HepG2 (cell line): ENCODE data around the gene UBR3. TPM values are rescaled to one million over a fixed set of nuclear protein-coding genes. Genes with fewer than 3 reads are reported as not detected.
A peak's percentile ranks its signal among the peaks of the same experiment; 100 is the strongest.

Experiments
- ASH2L ChIP-seq: fragments of 300-600, 200-600 bp; sonication (generic); IDR thresholded peaks from 2 replicates; pipeline ENCODE4 v1.7.0; 2017; ENCODE audit warnings: low read depth, mild to moderate bottlenecking, moderate library complexity, mixed read lengths, low read length; ENCODE audit not compliant: insufficient read length
- GATAD1 ChIP-seq: IDR thresholded peaks from 2 replicates; pipeline ENCODE4 v1.6.1; 2016; ENCODE audit warnings: missing genetic modification reagents, missing compliant biosample characterization
- HOXA5 ChIP-seq: sonication (generic); formaldehyde crosslinking; IDR thresholded peaks from 2 replicates; pipeline ENCODE4 v1.4.0; 2020; ENCODE audit warnings: missing genetic modification reagents
- JARID2 ChIP-seq: sonication (generic); formaldehyde crosslinking; IDR thresholded peaks from 2 replicates; pipeline ENCODE4 v1.8.1; 2023; ENCODE audit warnings: missing genetic modification reagents, inconsistent platforms; ENCODE audit not compliant: insufficient replicate concordance
- MAFG ChIP-seq: sonication (generic); formaldehyde crosslinking; IDR thresholded peaks from 2 replicates; pipeline ENCODE4 v1.5.1; 2020; ENCODE audit warnings: mild to moderate bottlenecking, missing genetic modification reagents
- MIER2 ChIP-seq: IDR thresholded peaks from 2 replicates; pipeline ENCODE4 v1.6.1; 2016; ENCODE audit warnings: missing biosample characterization, missing genetic modification reagents
- PHF5A ChIP-seq: IDR thresholded peaks from one replicate; pipeline ENCODE4 v1.6.1; 2018; ENCODE audit warnings: low read depth, missing genetic modification reagents; ENCODE audit not compliant: unreplicated experiment
- RBAK ChIP-seq: sonication (generic); formaldehyde crosslinking; IDR thresholded peaks from 2 replicates; pipeline ENCODE4 v1.5.1; 2020; ENCODE audit warnings: mild to moderate bottlenecking, missing genetic modification reagents
- REXO4 ChIP-seq: sonication (generic); formaldehyde crosslinking; IDR thresholded peaks from 2 replicates; pipeline ENCODE4 v1.8.0; 2022; ENCODE audit warnings: missing genetic modification reagents, mild to moderate bottlenecking, borderline replicate concordance
- RNF2 ChIP-seq: fragments of 450-650 bp; conservative IDR thresholded peaks from 2 replicates; pipeline ENCODE4 v1.6.1; 2016; ENCODE audit warnings: low read depth
- SNAI1 ChIP-seq: sonication (generic); formaldehyde crosslinking; IDR thresholded peaks from 2 replicates; pipeline ENCODE4 v1.5.0; 2020; ENCODE audit warnings: mild to moderate bottlenecking, missing genetic modification reagents, borderline replicate concordance
- SNRNP70 ChIP-seq: fragments of 200-400 bp; formaldehyde crosslinking; IDR thresholded peaks from 2 replicates; pipeline ENCODE4 v1.6.1; 2017; ENCODE audit warnings: mild to moderate bottlenecking, low read depth, low read length, moderate library complexity
- ZFP36L1 ChIP-seq: sonication (generic); formaldehyde crosslinking; IDR thresholded peaks from 2 replicates; pipeline ENCODE4 v1.8.0; 2022; ENCODE audit warnings: mild to moderate bottlenecking, missing genetic modification reagents, moderate library complexity
- ZNF24 ChIP-seq: fragments of 450-650 bp; IDR thresholded peaks from 2 replicates; pipeline ENCODE4 v1.6.1; 2017; ENCODE audit warnings: antibody characterized with exemption, mild to moderate bottlenecking
- ZNF3 ChIP-seq: IDR thresholded peaks from 2 replicates; pipeline ENCODE4 v1.7.0; 2017; ENCODE audit warnings: inconsistent platforms
- ZNF367 ChIP-seq: sonication (generic); formaldehyde crosslinking; IDR thresholded peaks from 2 replicates; pipeline ENCODE4 v1.4.0; 2020; ENCODE audit warnings: missing genetic modification reagents, borderline replicate concordance
- ZNF562 ChIP-seq: sonication (generic); formaldehyde crosslinking; IDR thresholded peaks from 2 replicates; pipeline ENCODE4 v1.8.0; 2022; ENCODE audit warnings: missing genetic modification reagents, borderline replicate concordance
- polyA plus RNA-seq, 8 experiments: library from polyadenylated mRNA; depleted of rRNA in 3 of 8; stranded (reverse) in 7 of 8; unstranded in 1 of 8; fragments of >200 nt; fragmentation: Illumina TruSeq in 4 of 8; extraction: Trizol in 4 of 8; gene quantifications; 2 replicates each; pipeline versions ENCODE4 v1.2.1 to v1.2.3, GENCODE V29; 2011 to 2016; ENCODE audit warnings: low read depth in 4 of 8, missing spikeins in 1 of 8, mixed read lengths in 1 of 8; ENCODE audit not compliant: insufficient read depth in 1 of 8
- total RNA-seq, 5 experiments: library from RNA; depleted of rRNA; stranded (reverse); fragments of >200 nt; fragmentation: Illumina TruSeq; extraction: Trizol; gene quantifications; 2 replicates each; pipeline ENCODE4 v1.2.3, GENCODE V29; 2016; ENCODE audit warnings: low read depth in 1 of 5
- TF ChIP-seq, protein P1 (sequence below): sonication (generic); formaldehyde crosslinking; IDR thresholded peaks from 2 replicates; pipeline ENCODE4 v1.8.1; 2023; ENCODE audit warnings: mild to moderate bottlenecking, missing genetic modification reagents, borderline replicate concordance
- TF ChIP-seq, protein P2 (sequence below): sonication (generic); formaldehyde crosslinking; IDR thresholded peaks from 2 replicates; pipeline ENCODE4 v1.4.0; 2020; ENCODE audit warnings: missing genetic modification reagents, borderline replicate concordance
- TF ChIP-seq, protein P3 (sequence below): IDR thresholded peaks from 2 replicates; pipeline ENCODE4 v1.6.1; 2016
- TF ChIP-seq, protein P4 (sequence below): sonication (generic); formaldehyde crosslinking; IDR thresholded peaks from 2 replicates; pipeline ENCODE4 v1.5.0; 2020; ENCODE audit warnings: mild to moderate bottlenecking, missing genetic modification reagents
- TF ChIP-seq, protein P5 (sequence below): fragments of 450-650 bp; IDR thresholded peaks from 2 replicates; pipeline ENCODE4 v1.6.1; 2017

Gene UBR3
- total and polyA plus RNA-seq, 2 of the 13 experiments (the other 11 are each of a cell fraction or from before 2014, with no cell fraction given): 15.1 to 28.0 TPM

DNA sequence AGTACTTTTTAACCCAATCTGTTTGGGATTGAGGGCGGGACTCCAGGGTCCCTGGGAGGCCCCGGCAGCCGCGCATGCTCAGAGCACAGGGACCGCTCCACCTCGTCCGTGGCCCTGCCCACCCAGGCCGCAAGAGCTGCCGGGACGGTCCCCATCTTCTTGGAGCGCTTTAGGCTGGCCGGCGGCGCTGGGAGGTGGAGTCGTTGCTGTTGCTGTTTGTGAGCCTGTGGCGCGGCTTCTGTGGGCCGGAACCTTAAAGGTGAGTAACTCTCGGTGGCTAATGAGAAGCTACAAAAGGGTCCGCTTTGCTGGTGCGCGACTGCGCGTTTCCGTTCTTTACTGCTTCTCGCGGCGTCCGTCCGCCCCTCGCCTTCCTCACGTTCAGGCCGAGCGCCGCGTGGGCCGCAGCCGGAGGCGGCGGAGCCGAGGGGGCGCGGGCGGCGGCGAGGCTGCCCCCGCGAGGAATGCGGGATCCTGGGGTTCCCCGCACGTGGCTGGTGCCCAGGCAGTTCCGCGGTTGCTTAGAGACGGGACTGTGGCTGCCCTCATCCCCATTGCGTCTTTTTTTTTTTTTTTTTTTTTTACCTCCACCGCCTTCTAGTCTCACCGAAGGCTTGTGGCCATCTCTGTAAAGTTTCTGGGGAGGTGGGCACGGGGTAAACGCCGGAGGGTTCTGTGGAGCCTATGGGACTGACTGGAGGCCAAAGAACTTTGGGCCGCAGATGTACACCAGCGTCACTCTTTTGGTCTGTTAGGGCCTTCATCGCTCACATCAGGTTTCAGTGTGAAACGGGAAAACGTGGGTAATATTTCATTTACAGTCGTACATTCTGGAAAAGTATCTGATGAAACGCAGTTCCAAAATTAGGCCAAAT is 28.3 kb upstream of the UBR3 start, which contains the start of gene SSB (continued):
- TF ChIP-seq, protein P1, sequence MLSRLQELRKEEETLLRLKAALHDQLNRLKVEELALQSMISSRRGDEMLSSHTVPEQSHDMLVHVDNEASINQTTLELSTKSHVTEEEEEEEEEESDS (CRISPR knock-in tag): no peak
- TF ChIP-seq, protein P2, sequence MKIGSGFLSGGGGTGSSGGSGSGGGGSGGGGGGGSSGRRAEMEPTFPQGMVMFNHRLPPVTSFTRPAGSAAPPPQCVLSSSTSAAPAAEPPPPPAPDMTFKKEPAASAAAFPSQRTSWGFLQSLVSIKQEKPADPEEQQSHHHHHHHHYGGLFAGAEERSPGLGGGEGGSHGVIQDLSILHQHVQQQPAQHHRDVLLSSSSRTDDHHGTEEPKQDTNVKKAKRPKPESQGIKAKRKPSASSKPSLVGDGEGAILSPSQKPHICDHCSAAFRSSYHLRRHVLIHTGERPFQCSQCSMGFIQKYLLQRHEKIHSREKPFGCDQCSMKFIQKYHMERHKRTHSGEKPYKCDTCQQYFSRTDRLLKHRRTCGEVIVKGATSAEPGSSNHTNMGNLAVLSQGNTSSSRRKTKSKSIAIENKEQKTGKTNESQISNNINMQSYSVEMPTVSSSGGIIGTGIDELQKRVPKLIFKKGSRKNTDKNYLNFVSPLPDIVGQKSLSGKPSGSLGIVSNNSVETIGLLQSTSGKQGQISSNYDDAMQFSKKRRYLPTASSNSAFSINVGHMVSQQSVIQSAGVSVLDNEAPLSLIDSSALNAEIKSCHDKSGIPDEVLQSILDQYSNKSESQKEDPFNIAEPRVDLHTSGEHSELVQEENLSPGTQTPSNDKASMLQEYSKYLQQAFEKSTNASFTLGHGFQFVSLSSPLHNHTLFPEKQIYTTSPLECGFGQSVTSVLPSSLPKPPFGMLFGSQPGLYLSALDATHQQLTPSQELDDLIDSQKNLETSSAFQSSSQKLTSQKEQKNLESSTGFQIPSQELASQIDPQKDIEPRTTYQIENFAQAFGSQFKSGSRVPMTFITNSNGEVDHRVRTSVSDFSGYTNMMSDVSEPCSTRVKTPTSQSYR (CRISPR knock-in tag): no peak
- no peak; the same call in 1 of the 2 replicates for TF ChIP-seq RNF2
- TF ChIP-seq MIER2 (CRISPR knock-in tag): no peak
- no peak for TF ChIP-seq PHF5A (CRISPR knock-in tag)
- peak; percentile 69; the same call in 1 of the 2 replicates for TF ChIP-seq HOXA5
- no peak for TF ChIP-seq RBAK
- no peak for TF ChIP-seq ZNF3
- TF ChIP-seq, protein P3, sequence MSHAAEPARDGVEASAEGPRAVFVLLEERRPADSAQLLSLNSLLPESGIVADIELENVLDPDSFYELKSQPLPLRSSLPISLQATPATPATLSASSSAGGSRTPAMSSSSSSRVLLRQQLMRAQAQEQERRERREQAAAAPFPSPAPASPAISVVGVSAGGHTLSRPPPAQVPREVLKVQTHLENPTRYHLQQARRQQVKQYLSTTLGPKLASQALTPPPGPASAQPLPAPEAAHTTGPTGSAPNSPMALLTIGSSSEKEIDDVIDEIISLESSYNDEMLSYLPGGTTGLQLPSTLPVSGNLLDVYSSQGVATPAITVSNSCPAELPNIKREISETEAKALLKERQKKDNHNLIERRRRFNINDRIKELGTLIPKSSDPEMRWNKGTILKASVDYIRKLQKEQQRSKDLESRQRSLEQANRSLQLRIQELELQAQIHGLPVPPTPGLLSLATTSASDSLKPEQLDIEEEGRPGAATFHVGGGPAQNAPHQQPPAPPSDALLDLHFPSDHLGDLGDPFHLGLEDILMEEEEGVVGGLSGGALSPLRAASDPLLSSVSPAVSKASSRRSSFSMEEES (CRISPR knock-in tag): no peak; the same call in 1 of the 2 replicates
- no peak for TF ChIP-seq SNRNP70
- TF ChIP-seq ZFP36L1 (CRISPR knock-in tag): no peak; the same call in none of the 2 replicates
- TF ChIP-seq ASH2L: peak; percentile 94
- TF ChIP-seq ZNF367: no peak
- TF ChIP-seq, protein P4, sequence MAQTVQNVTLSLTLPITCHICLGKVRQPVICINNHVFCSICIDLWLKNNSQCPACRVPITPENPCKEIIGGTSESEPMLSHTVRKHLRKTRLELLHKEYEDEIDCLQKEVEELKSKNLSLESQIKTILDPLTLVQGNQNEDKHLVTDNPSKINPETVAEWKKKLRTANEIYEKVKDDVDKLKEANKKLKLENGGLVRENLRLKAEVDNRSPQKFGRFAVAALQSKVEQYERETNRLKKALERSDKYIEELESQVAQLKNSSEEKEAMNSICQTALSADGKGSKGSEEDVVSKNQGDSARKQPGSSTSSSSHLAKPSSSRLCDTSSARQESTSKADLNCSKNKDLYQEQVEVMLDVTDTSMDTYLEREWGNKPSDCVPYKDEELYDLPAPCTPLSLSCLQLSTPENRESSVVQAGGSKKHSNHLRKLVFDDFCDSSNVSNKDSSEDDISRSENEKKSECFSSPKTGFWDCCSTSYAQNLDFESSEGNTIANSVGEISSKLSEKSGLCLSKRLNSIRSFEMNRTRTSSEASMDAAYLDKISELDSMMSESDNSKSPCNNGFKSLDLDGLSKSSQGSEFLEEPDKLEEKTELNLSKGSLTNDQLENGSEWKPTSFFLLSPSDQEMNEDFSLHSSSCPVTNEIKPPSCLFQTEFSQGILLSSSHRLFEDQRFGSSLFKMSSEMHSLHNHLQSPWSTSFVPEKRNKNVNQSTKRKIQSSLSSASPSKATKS (CRISPR knock-in tag): no peak
- TF ChIP-seq MAFG (CRISPR knock-in tag): no peak
- no peak for TF ChIP-seq ZNF562 (CRISPR knock-in tag)
- no peak for TF ChIP-seq ZNF24
- TF ChIP-seq, protein P5, sequence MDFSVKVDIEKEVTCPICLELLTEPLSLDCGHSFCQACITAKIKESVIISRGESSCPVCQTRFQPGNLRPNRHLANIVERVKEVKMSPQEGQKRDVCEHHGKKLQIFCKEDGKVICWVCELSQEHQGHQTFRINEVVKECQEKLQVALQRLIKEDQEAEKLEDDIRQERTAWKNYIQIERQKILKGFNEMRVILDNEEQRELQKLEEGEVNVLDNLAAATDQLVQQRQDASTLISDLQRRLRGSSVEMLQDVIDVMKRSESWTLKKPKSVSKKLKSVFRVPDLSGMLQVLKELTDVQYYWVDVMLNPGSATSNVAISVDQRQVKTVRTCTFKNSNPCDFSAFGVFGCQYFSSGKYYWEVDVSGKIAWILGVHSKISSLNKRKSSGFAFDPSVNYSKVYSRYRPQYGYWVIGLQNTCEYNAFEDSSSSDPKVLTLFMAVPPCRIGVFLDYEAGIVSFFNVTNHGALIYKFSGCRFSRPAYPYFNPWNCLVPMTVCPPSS: no peak
- peak; percentile 79; the same call in 1 of the 2 replicates for TF ChIP-seq SNAI1
- no peak for TF ChIP-seq JARID2 (CRISPR knock-in tag)
- TF ChIP-seq REXO4: no peak
- TF ChIP-seq GATAD1: peak; percentile 80
